Hepatocyte (in vitro differentiated cells): ENCODE measurements around the gene XCL2.

ENCODE experiments used
- CTCF ChIP-seq: fragments of 200-600 bp; sonication (generic); IDR thresholded peaks from 2 replicates; pipeline ENCODE4 v1.5.1; 2016; ENCODE audit warnings: antibody characterized with exemption, mild to moderate bottlenecking; ENCODE audit not compliant: poor library complexity
- EZH2 ChIP-seq: fragments of 200-600 bp; sonication (generic); IDR thresholded peaks from 2 replicates; pipeline ENCODE4 v1.6.1; 2016; ENCODE audit warnings: antibody characterized with exemption, mild to moderate bottlenecking, borderline replicate concordance
- EZH2phosphoT487 ChIP-seq: fragments of 200-600 bp; sonication (generic); IDR thresholded peaks from one replicate; pipeline ENCODE4 v1.6.1; 2018; ENCODE audit warnings: antibody characterized with exemption, mild to moderate bottlenecking, low read depth, moderate library complexity; ENCODE audit not compliant: unreplicated experiment, severe bottlenecking

GRCh38 chr1:168572633-168573032 is 28.8 kb upstream of the XCL2 start:
- TF ChIP-seq EZH2 (no peak), EZH2phosphoT487 (no peak), CTCF (no peak)
